Progenitor cell of endocrine pancreas (in vitro differentiated cells): Measurements from ENCODE around the gene TIMM17A. TPM values are rescaled to one million over a fixed set of nuclear protein-coding genes. Genes with fewer than 3 reads are reported as not detected.

Source experiments
- DNase-seq: peaks from one replicate; pipeline ENCODE4 v3.0.0; 2021; ENCODE audit warnings: low spot score; ENCODE audit not compliant: unreplicated experiment
- H3K27ac Mint-ChIP-seq: 2 replicates; pipeline ENCODE4 v1.8.0; 2021; ENCODE audit warnings: mild to moderate bottlenecking, moderate library complexity, mixed read lengths
- H3K27me3 Mint-ChIP-seq: 2 replicates; pipeline ENCODE4 v1.8.0; 2021; ENCODE audit warnings: mixed read lengths
- H3K36me3 Mint-ChIP-seq: 2 replicates; pipeline ENCODE4 v1.8.0; 2022; ENCODE audit warnings: mixed read lengths; ENCODE audit not compliant: insufficient read depth
- H3K4me1 Mint-ChIP-seq: 2 replicates; pipeline ENCODE4 v1.8.0; 2021; ENCODE audit warnings: low read depth, mixed read lengths
- H3K4me3 Mint-ChIP-seq: 2 replicates; pipeline ENCODE4 v1.8.0; 2021; ENCODE audit warnings: low read depth, mild to moderate bottlenecking, moderate library complexity, mixed read lengths
- H3K9me3 Mint-ChIP-seq: 2 replicates; pipeline ENCODE4 v1.8.0; 2021; ENCODE audit warnings: low read depth, mixed read lengths
- total RNA-seq: library from RNA; stranded (reverse); gene quantifications from 2 replicates; pipeline ENCODE4 v1.2.1, GENCODE V29; 2021
- TF ChIP-seq, protein P1 (sequence below): fragments of 200-600 bp; sonication (generic); IDR thresholded peaks from one replicate; pipeline ENCODE4 v1.5.0; 2021; ENCODE audit warnings: antibody characterized with exemption, mild to moderate bottlenecking; ENCODE audit not compliant: unreplicated experiment

Gene TIMM17A
- total RNA-seq, 1 donor from 2014 or later, result 43.5 TPM

DNA sequence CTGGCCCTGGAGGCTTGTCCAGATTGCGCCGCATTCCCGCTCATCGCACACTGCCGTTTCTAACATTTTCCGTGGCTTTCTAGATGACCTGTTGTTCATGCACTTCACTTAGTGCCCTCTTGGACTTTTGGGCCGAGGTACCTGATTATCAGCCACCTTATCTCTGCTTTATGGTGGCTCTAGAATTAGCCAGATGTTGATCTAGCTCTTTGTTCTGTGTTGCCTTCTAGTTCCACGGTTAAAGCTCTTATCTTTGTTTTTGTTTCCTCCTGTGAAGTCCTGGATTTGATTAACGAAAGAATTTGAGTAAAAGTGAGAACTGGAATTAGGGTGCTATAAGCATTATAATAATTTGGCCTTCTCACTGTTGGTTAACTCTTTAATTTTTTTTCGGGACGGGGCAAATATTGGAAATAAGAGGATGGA, 28.1 kb downstream of the TIMM17A start:
- no peaks in the 10 kb centered on the region for H3K9me3 Mint-ChIP-seq
- peaks cover 17% of the 10 kb centered on the region for H3K4me1 Mint-ChIP-seq
- peak overlapping the region; percentile 90 for H3K4me3 Mint-ChIP-seq
- no peak for DNase-seq
- H3K27me3 Mint-ChIP-seq, result no peaks in the 10 kb centered on the region
- H3K27ac Mint-ChIP-seq, result peak overlapping the region; percentile 98
- TF ChIP-seq, protein P1, sequence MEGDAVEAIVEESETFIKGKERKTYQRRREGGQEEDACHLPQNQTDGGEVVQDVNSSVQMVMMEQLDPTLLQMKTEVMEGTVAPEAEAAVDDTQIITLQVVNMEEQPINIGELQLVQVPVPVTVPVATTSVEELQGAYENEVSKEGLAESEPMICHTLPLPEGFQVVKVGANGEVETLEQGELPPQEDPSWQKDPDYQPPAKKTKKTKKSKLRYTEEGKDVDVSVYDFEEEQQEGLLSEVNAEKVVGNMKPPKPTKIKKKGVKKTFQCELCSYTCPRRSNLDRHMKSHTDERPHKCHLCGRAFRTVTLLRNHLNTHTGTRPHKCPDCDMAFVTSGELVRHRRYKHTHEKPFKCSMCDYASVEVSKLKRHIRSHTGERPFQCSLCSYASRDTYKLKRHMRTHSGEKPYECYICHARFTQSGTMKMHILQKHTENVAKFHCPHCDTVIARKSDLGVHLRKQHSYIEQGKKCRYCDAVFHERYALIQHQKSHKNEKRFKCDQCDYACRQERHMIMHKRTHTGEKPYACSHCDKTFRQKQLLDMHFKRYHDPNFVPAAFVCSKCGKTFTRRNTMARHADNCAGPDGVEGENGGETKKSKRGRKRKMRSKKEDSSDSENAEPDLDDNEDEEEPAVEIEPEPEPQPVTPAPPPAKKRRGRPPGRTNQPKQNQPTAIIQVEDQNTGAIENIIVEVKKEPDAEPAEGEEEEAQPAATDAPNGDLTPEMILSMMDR, result no peak
- H3K36me3 Mint-ChIP-seq, result peaks cover 3% of the 10 kb centered on the region

DNA sequence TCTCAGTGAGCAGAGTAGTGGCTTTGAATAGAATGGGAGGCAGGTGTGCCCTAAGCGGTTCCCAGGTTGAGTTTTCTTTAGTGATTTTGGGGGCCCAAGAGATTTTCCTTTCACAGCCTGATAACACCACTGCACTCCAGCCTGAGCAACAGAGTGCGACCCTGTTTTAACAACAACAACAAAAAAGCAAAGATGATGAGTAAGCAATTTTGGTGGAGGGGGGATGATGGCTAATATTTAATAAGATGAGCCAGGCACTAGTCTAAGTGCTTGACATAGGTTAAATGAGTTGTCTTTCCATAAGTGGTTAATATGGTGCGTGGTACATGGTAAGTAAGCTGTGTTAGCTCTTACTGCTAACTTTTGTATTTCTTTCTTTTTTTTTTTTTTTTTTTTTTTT, 29.1 kb downstream of the TIMM17A start:
- no peak for DNase-seq
- H3K4me1 Mint-ChIP-seq, result peaks cover 17% of the 10 kb centered on the region
- peak overlapping the region; percentile 90 for H3K4me3 Mint-ChIP-seq
- TF ChIP-seq, protein P1, result no peak
- peaks cover 3% of the 10 kb centered on the region for H3K36me3 Mint-ChIP-seq
- H3K27me3 Mint-ChIP-seq, result no peaks in the 10 kb centered on the region
- no peaks in the 10 kb centered on the region for H3K9me3 Mint-ChIP-seq
- H3K27ac Mint-ChIP-seq, result peak overlapping the region; percentile 91

DNA sequence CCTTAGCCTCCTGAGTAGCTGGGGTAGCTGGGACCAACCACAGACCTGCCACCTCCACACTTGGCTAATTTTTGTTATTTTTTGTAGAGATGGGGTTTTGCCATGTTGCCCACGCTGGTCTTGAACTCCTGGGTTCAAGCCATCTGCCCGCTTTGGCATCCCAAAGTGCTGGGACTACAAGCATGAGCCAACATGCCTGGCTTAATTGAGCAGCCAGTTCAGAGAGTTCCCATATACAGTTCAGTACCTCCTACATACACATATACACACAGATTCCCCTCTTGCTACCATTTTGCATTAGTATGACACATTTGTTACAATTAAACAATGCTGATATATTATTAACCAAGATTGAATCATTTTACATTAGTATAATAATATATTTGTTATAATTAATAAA, 30.1 kb downstream of the TIMM17A start:
- peaks cover 9% of the 10 kb centered on the region for H3K36me3 Mint-ChIP-seq
- no peak overlapping the region for H3K27ac Mint-ChIP-seq
- H3K4me3 Mint-ChIP-seq, result peak overlapping the region; percentile 29
- H3K27me3 Mint-ChIP-seq, result no peaks in the 10 kb centered on the region
- H3K4me1 Mint-ChIP-seq, result peaks cover 17% of the 10 kb centered on the region
- TF ChIP-seq, protein P1, result no peak
- no peaks in the 10 kb centered on the region for H3K9me3 Mint-ChIP-seq
- no peak for DNase-seq

DNA sequence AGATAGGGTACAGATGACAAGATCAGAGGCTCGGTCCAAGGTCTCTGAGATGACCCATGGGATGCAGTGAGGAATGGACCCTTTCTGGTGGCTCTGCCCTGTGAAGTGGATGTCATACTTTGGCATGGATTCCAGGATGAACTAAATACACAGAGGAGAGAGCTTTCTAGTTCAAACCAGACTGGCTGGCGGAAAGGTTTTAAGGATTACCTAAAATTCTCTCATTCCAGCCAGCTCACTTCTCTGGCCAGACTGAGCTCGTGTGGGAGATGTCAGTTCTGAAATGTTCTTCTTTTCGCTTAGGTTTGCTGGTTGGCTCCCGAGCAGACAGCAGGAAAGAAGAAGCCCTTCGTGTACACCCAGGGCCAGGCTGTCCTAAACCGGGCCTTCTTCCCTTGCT, 33.3 kb downstream of the TIMM17A start:
- H3K27ac Mint-ChIP-seq, result no peak overlapping the region
- no peaks in the 10 kb centered on the region for H3K9me3 Mint-ChIP-seq
- peaks cover 22% of the 10 kb centered on the region for H3K36me3 Mint-ChIP-seq

DNA sequence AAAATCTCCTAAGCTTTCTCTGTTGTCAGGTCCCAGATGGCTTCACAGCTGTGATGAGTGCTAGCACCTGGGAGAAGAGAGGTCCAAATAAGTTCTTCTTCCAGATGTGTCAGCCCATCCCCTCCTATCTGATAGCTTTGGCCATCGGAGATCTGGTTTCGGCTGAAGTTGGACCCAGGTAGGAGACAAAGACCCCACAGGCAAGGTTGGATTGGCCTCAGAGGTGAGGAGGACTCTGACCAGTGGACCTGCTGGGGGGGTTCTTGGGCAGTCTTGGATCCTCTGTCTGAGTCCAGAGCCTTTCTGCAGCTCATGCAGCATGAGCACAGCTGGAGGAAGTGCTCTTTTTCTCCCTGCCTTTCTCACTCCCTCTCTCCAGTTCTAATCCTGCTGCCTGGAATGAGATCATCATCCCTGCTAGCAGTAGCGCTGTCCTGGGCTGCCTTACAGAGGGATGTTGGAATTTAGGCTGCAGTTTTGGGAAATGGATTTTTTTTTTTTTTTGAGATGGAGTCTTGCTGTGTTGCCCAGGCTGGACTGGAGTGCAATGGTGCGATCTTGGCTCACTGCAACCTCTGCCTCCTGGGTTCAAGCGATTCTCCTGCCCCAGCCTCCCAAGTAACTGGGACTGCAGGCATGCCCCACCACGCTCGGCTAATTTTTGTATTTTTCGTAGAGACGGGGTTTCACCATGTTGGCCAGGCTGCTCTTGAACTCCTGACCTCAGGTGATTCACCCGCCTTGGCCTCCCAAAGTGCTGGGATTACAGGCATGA, 34.2 kb downstream of the TIMM17A start:
- Mint-ChIP-seq H3K4me1 (peaks cover 4% of the 10 kb centered on the region), H3K27me3 (no peaks in the 10 kb centered on the region), H3K36me3 (peaks cover 30% of the 10 kb centered on the region), H3K27ac (no peak overlapping the region), H3K9me3 (no peaks in the 10 kb centered on the region), H3K4me3 (no peak overlapping the region)
- no peak for DNase-seq
- TF ChIP-seq, protein P1, result no peak

More for the DNA sequence above, 33.3 kb downstream of the TIMM17A start:
- no peak for DNase-seq
- TF ChIP-seq, protein P1, result no peak
- peaks cover 10% of the 10 kb centered on the region for H3K4me1 Mint-ChIP-seq
- H3K4me3 Mint-ChIP-seq, result no peak overlapping the region
- no peaks in the 10 kb centered on the region for H3K27me3 Mint-ChIP-seq
